ENCODE measurements around the gene EXOC6B.

EXOC6B gene

GRCh38 chr2:72341639-72342038 lies 484.2 kb downstream of the EXOC6B start:
- DNase-seq = no peak

GRCh38 chr2:72340665-72341064 lies 485.2 kb downstream of the EXOC6B start:
- no peak for DNase-seq

GRCh38 chr2:72338076-72338475 lies 487.8 kb downstream of the EXOC6B start:
- no peak for DNase-seq

- DNase-seq = no peak
These were observed 493.1 kb downstream of the EXOC6B start for GRCh38 chr2:72332720-72333119.

- DNase-seq = no peak
These were observed 495.2 kb downstream of the EXOC6B start for GRCh38 chr2:72330652-72331051.

GRCh38 chr2:72326759-72327158 lies 499.1 kb downstream of the EXOC6B start:
- DNase-seq = no peak

GRCh38 chr2:72325592-72326422 lies 500.0 kb downstream of the EXOC6B start:
- no peak for DNase-seq

- no peak for DNase-seq
These were observed 509.1 kb downstream of the EXOC6B start for GRCh38 chr2:72316774-72317173.

GRCh38 chr2:72300147-72300684 lies 525.6 kb downstream of the EXOC6B start:
- DNase-seq = no peak

- DNase-seq = no peak
These were observed 532.2 kb downstream of the EXOC6B start for GRCh38 chr2:72293620-72294019.

- no peak for DNase-seq
These were observed 533.4 kb downstream of the EXOC6B start for GRCh38 chr2:72292433-72292832.

GRCh38 chr2:72291059-72291458 lies 534.8 kb downstream of the EXOC6B start:
- DNase-seq = no peak

- no peak for DNase-seq
These were observed 536.1 kb downstream of the EXOC6B start for GRCh38 chr2:72289736-72290135.

- DNase-seq = no peak
These were observed 536.5 kb downstream of the EXOC6B start for GRCh38 chr2:72289283-72289682.

- DNase-seq = no peak
These were observed 547.8 kb downstream of the EXOC6B start for GRCh38 chr2:72278046-72278445.

- no peak for DNase-seq
These were observed 549.0 kb downstream of the EXOC6B start for GRCh38 chr2:72276876-72277275.

- DNase-seq = no peak
These were observed 549.5 kb downstream of the EXOC6B start for GRCh38 chr2:72276356-72276755.

GRCh38 chr2:72275084-72275483 lies 550.7 kb downstream of the EXOC6B start:
- no peak for DNase-seq

GRCh38 chr2:72274380-72274797 lies 551.4 kb downstream of the EXOC6B start:
- DNase-seq = no peak

- no peak for DNase-seq
These were observed 552.4 kb downstream of the EXOC6B start for GRCh38 chr2:72273384-72273783.

- no peak for DNase-seq
These were observed 553.8 kb downstream of the EXOC6B start for GRCh38 chr2:72271766-72272641.

- DNase-seq = no peak
These were observed 554.6 kb downstream of the EXOC6B start for GRCh38 chr2:72271276-72271614.

- DNase-seq = no peak
These were observed 555.1 kb downstream of the EXOC6B start for GRCh38 chr2:72270556-72271275.
